Measurements from ENCODE around the gene SLIT3.
A peak's percentile ranks its signal among the peaks of the same experiment; 100 is the strongest.

The SLIT3 gene

GRCh38 chr5:168736281-168736831 lies 564.6 kb downstream of the SLIT3 start:
- TF ChIP-seq, protein P1, sequence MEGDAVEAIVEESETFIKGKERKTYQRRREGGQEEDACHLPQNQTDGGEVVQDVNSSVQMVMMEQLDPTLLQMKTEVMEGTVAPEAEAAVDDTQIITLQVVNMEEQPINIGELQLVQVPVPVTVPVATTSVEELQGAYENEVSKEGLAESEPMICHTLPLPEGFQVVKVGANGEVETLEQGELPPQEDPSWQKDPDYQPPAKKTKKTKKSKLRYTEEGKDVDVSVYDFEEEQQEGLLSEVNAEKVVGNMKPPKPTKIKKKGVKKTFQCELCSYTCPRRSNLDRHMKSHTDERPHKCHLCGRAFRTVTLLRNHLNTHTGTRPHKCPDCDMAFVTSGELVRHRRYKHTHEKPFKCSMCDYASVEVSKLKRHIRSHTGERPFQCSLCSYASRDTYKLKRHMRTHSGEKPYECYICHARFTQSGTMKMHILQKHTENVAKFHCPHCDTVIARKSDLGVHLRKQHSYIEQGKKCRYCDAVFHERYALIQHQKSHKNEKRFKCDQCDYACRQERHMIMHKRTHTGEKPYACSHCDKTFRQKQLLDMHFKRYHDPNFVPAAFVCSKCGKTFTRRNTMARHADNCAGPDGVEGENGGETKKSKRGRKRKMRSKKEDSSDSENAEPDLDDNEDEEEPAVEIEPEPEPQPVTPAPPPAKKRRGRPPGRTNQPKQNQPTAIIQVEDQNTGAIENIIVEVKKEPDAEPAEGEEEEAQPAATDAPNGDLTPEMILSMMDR (IDR thresholded peaks at IDR 0.05; ENCODE audit: insufficient read depth, low read depth, low read length, missing control alignments), result no peak
- no peak for DNase-seq (ENCODE audit: low read depth)
- H3K4me3 ChIP-seq (ENCODE audit: low read depth, low read length), result no peak overlapping the region

- DNase-seq (ENCODE audit: low read depth), result peak; percentile 58
- TF ChIP-seq, protein P1 (IDR thresholded peaks at IDR 0.05; ENCODE audit: insufficient read depth, low read depth, low read length, missing control alignments), result no peak
- H3K4me3 ChIP-seq (ENCODE audit: low read depth, low read length), result no peak overlapping the region
Measured at GRCh38 chr5:168734620-168735300, 566.2 kb downstream of the SLIT3 start.

GRCh38 chr5:168734119-168734518 lies 566.8 kb downstream of the SLIT3 start:
- DNase-seq (ENCODE audit: low read depth), result no peak
- TF ChIP-seq, protein P1 (IDR thresholded peaks at IDR 0.05; ENCODE audit: insufficient read depth, low read depth, low read length, missing control alignments), result no peak
- H3K4me3 ChIP-seq (ENCODE audit: low read depth, low read length), result no peak overlapping the region

DNA sequence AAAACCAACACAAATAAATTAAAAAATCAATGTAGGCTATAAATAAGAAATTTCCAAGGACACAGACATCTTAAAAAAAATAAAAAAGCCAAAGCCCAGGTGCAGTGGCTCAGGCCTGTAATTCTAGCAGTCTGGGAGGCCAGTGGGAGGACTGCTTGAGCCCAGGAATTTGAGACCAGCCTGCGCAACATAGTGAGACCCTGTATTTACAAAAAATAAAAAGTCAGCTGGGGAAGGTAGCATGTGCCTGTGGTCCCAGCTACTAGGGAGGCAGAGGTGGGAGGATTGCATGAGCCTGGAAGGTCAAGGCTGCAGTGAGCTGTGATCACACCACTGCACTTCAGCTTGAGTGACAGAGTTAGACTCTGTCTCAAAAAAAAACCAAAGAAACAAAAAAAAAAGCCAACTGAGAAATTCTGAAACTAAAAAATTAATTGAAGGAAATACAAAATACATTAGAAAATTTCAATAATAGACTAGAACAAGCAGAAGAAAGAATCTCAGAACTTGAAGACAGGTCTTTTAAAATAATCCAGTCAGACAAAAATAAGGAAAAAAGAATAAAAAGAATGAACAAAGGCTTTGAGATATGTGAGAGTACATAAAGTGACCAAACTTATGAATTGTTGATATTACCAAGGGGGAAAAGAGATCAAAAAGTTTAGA lies 572.3 kb downstream of the SLIT3 start:
- H3K4me3 ChIP-seq (ENCODE audit: low read depth, low read length), result no peak overlapping the region
- TF ChIP-seq, protein P1 (IDR thresholded peaks at IDR 0.05; ENCODE audit: insufficient read depth, low read depth, low read length, missing control alignments), result no peak

DNA sequence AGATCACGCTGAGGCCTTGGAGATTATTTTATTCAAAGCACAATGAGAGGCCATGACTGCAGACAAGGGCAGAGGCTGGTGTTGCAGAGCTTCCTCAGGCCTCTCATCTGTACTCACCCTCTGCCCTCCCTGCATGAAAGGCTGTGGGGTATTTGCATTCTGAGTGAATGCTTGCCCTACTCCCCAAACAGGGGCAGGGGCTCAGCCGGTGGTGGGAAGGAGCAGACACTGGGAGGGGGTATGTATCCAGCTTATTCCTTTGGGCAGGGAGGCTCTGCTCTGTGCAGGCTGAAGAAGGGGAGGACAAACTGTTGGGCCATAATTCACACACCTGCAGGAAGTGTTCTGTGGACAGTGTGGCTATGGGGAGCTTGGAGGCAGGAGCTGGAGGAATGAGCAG lies 573.4 kb downstream of the SLIT3 start:
- TF ChIP-seq, protein P1 (IDR thresholded peaks at IDR 0.05; ENCODE audit: insufficient read depth, low read depth, low read length, missing control alignments), result no peak

More for the DNA sequence above, 572.3 kb downstream of the SLIT3 start:
- DNase-seq (ENCODE audit: low read depth), result no peak

GRCh38 chr5:168726342-168726741 lies 574.6 kb downstream of the SLIT3 start:
- DNase-seq (ENCODE audit: low read depth), result no peak
- no peak overlapping the region for H3K4me3 ChIP-seq (ENCODE audit: low read depth, low read length)
- TF ChIP-seq, protein P1 (IDR thresholded peaks at IDR 0.05; ENCODE audit: insufficient read depth, low read depth, low read length, missing control alignments), result no peak

More for the DNA sequence above, 573.4 kb downstream of the SLIT3 start:
- no peak for DNase-seq (ENCODE audit: low read depth)
- H3K4me3 ChIP-seq (ENCODE audit: low read depth, low read length), result no peak overlapping the region

Measured in GM12865 (cell line).